ENCODE data around the gene PLEKHO1. TPM values are rescaled to one million over a fixed set of nuclear protein-coding genes. Genes with fewer than 3 reads are reported as not detected.

PLEKHO1 gene
- total RNA-seq (100 to 1,000 TPM in 2 of 5 experiments, 10 to 100 TPM in 3; 64.9 to 111 (median 94.1) TPM), polyA plus RNA-seq (10 to 100 TPM; 33.4 to 33.7 TPM), total RNA-seq (47.7 reads per million, percentile 70 among the genes with 10 or more reads in this experiment)

- peak within 1 kb of the TSS; percentile 89 for H3K4me3 ChIP-seq (ENCODE audit: low read length)
- H3K4me1 ChIP-seq (ENCODE audit: control insufficient read depth in 2 of 2, insufficient read depth in 2 of 2, low read length in 2 of 2): peaks cover 21 to 38% of the 10 kb centered on the region in 2 donors
- H3K36me3 ChIP-seq (ENCODE audit: control insufficient read depth in 2 of 3, insufficient read depth in 3 of 3, low read length in 3 of 3): peaks cover 0 to 11% (median 0%) of the 10 kb centered on the region in 3 experiments
- ChIA-PET CTCF (no interaction called here), POLR2A (interaction anchor here (0.6 to 6.4 kb wide), 28 partner anchors 8 to 1724 kb away, joined by 3 to 82 read pairs (median 4); partner anchors contain the start of genes ANP32E and SF3B4)
- H3K9me3 ChIP-seq (ENCODE audit: control insufficient read depth in 2 of 3, low read length in 3 of 3): no peaks in the 10 kb centered on the region
- ATAC-seq: peak; percentile 86
- Mint-ChIP-seq H3K4me3 (peak within 1 kb of the TSS; percentile 89 to 99 (median 96)), H3K27me3 (peaks cover 0 to 26% (median 0%) of the 10 kb centered on the region in 5 donors), H3K36me3 (peaks cover 0 to 40% (median 16%) of the 10 kb centered on the region in 5 donors), H3K4me1 (peaks cover 42 to 79% (median 74%) of the 10 kb centered on the region in 7 donors), H3K9me3 (peaks cover 0 to 2% (median 0%) of the 10 kb centered on the region in 11 donors), H3K27ac (peak within 1 kb of the TSS; percentile 87 to 99 (median 97))
- intact Hi-C loops (cut with micrococcal nuclease): loop anchor here (1.0 to 2.0 kb wide), 7 partner anchors 15 to 215 kb away; partner anchors contain the start of genes RPRD2 (in 1 of the 2) and VPS45 (in 1 of the 2)
- H3K27ac ChIP-seq (ENCODE audit: low read depth, low read length): peak within 1 kb of the TSS; percentile 77
- H3K27me3 ChIP-seq (ENCODE audit: control insufficient read depth in 2 of 2, insufficient read depth in 2 of 2, low read length in 2 of 2): no peaks in the 10 kb centered on the region
- DNase-seq: peak; percentile 53 to 84 (median 65)
Measured at GRCh38 chr1:150149271-150150132, at the start of gene PLEKHO1. PLEKHO1 (plus strand) TSS chr1:150149916; CDS start chr1:150150258, 342 bp downstream.

DNA sequence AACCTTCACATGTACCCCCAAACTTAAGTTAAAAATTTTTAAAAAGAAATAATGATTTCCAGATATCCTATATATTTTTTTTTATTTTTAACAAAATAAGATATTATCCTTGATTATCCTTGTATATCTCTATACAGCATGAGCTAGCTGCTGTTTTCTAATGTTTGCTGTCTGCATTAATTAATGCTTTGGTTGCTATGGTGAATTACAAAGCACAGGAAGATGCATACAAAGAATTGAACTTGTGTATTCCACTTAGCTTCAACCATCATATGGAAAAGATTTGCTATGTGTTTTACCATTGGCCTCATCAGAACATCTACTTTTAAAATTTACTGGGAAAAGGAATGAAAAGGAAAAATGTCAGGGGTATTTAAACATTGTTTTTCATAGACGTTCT lies 46.7 kb upstream of the PLEKHO1 start:
- Mint-ChIP-seq H3K9me3 (peaks cover 0 to 3% (median 0%) of the 10 kb centered on the region in 11 donors), H3K27ac (peak overlapping the region in 7 of 9 donors; percentile 1 to 92 (median 46)), H3K27me3 (no peaks in the 10 kb centered on the region), H3K4me1 (peaks cover 21 to 74% (median 60%) of the 10 kb centered on the region in 7 donors), H3K4me3 (peak overlapping the region in 1 of 10 donors; percentile 20), H3K36me3 (peaks cover 0 to 49% (median 5%) of the 10 kb centered on the region in 5 donors)
- Histone ChIP-seq H3K4me1 (ENCODE audit: control insufficient read depth in 2 of 2, insufficient read depth in 2 of 2, low read length in 2 of 2) (peaks cover 19 to 28% of the 10 kb centered on the region in 2 donors), H3K27me3 (ENCODE audit: control insufficient read depth in 2 of 2, insufficient read depth in 2 of 2, low read length in 2 of 2) (no peaks in the 10 kb centered on the region), H3K9me3 (ENCODE audit: control insufficient read depth in 2 of 3, low read length in 3 of 3) (no peaks in the 10 kb centered on the region), H3K27ac (ENCODE audit: low read depth, low read length) (no peak overlapping the region), H3K4me3 (ENCODE audit: low read length) (no peak overlapping the region), H3K36me3 (ENCODE audit: control insufficient read depth in 2 of 3, insufficient read depth in 3 of 3, low read length in 3 of 3) (no peaks in the 10 kb centered on the region)
- ATAC-seq: peak; percentile 61
- DNase-seq: peak in 4 of 9 donors; percentile 21 to 48 (median 32)
- CTCF ChIA-PET: interaction anchor here (0.6 to 1.1 kb wide), 5 partner anchors 17 to 84 kb away, joined by 3 to 6 read pairs (median 3); no protein-coding TSS in a partner anchor
- intact Hi-C loops (cut with micrococcal nuclease): no loop called here
- POLR2A ChIA-PET: interaction anchor here (0.6 to 1.1 kb wide), 10 partner anchors 11 to 111 kb away, joined by 3 to 7 read pairs (median 3); partner anchors contain the start of gene PLEKHO1

GRCh38 chr1:150106341-150106740 lies 43.4 kb upstream of the PLEKHO1 start:
- H3K4me3 ChIP-seq (ENCODE audit: low read length): no peak overlapping the region
- DNase-seq (peak in 7 of 9 donors; percentile 29 to 67 (median 56)), ATAC-seq (peak; percentile 85)
- H3K4me1 ChIP-seq (ENCODE audit: control insufficient read depth in 2 of 2, insufficient read depth in 2 of 2, low read length in 2 of 2): peaks cover 36 to 48% of the 10 kb centered on the region in 2 donors
- H3K27me3 ChIP-seq (ENCODE audit: control insufficient read depth in 2 of 2, insufficient read depth in 2 of 2, low read length in 2 of 2): no peaks in the 10 kb centered on the region
- no peaks in the 10 kb centered on the region for H3K36me3 ChIP-seq (ENCODE audit: control insufficient read depth in 2 of 3, insufficient read depth in 3 of 3, low read length in 3 of 3)
- no peaks in the 10 kb centered on the region for H3K9me3 ChIP-seq (ENCODE audit: control insufficient read depth in 2 of 3, low read length in 3 of 3)
- ChIA-PET CTCF (interaction anchor here (0.6 to 1.7 kb wide), 3 partner anchors 11 to 56 kb away, joined by 3 to 6 read pairs (median 3); no protein-coding TSS in a partner anchor), POLR2A (interaction anchor here (0.9 to 1.9 kb wide), 5 partner anchors 12 to 257 kb away, joined by 3 to 7 read pairs (median 3); partner anchors contain the start of genes PLEKHO1 and VPS45)
- peak overlapping the region; percentile 62 for H3K27ac ChIP-seq (ENCODE audit: low read depth, low read length)
- peaks cover 44 to 91% (median 85%) of the 10 kb centered on the region in 7 donors for H3K4me1 Mint-ChIP-seq
- peak overlapping the region; percentile 79 to 96 (median 94) for H3K27ac Mint-ChIP-seq
- no peaks in the 10 kb centered on the region for H3K27me3 Mint-ChIP-seq
- intact Hi-C loops (cut with micrococcal nuclease): loop anchor here in 1 of 2 donors (1.0 to 2.0 kb wide), 4 partner anchors 14 to 42 kb away; partner anchors contain the start of genes PLEKHO1 and VPS45
- H3K36me3 Mint-ChIP-seq: peaks cover 0 to 45% (median 0%) of the 10 kb centered on the region in 5 donors
- peaks cover 0 to 3% (median 0%) of the 10 kb centered on the region in 11 donors for H3K9me3 Mint-ChIP-seq
- H3K4me3 Mint-ChIP-seq: peak overlapping the region; percentile 55 to 86 (median 75)

GRCh38 chr1:150109586-150109985 lies 40.1 kb upstream of the PLEKHO1 start:
- ATAC-seq (peak; percentile 67), DNase-seq (peak in 5 of 9 donors; percentile 13 to 42 (median 39))
- Histone ChIP-seq H3K4me1 (ENCODE audit: control insufficient read depth in 2 of 2, insufficient read depth in 2 of 2, low read length in 2 of 2) (peaks cover 41 to 52% of the 10 kb centered on the region in 2 donors), H3K9me3 (ENCODE audit: control insufficient read depth in 2 of 3, low read length in 3 of 3) (no peaks in the 10 kb centered on the region), H3K36me3 (ENCODE audit: control insufficient read depth in 2 of 3, insufficient read depth in 3 of 3, low read length in 3 of 3) (no peaks in the 10 kb centered on the region), H3K27ac (ENCODE audit: low read depth, low read length) (peak overlapping the region; percentile 57), H3K4me3 (ENCODE audit: low read length) (peak overlapping the region; percentile 44), H3K27me3 (ENCODE audit: control insufficient read depth in 2 of 2, insufficient read depth in 2 of 2, low read length in 2 of 2) (no peaks in the 10 kb centered on the region)
- Mint-ChIP-seq H3K36me3 (peaks cover 0 to 56% (median 9%) of the 10 kb centered on the region in 5 donors), H3K27me3 (no peaks in the 10 kb centered on the region), H3K4me1 (peaks cover 40 to 81% (median 76%) of the 10 kb centered on the region in 7 donors), H3K4me3 (peak overlapping the region; percentile 65 to 87 (median 80)), H3K9me3 (peaks cover 0 to 7% (median 3%) of the 10 kb centered on the region in 11 donors), H3K27ac (peak overlapping the region; percentile 76 to 96 (median 94))
- CTCF ChIA-PET: interaction anchor here (1.7 kb wide), 1 partner anchor 37 kb away, joined by 5 read pairs; no protein-coding TSS in a partner anchor
- intact Hi-C loops (cut with micrococcal nuclease): loop anchor here in 1 of 2 donors (1.0 kb wide), 1 partner anchor 42 kb away; no protein-coding TSS in a partner anchor
- POLR2A ChIA-PET: interaction anchor here (0.7 to 4.6 kb wide), 16 partner anchors 15 to 226 kb away, joined by 3 to 82 read pairs (median 4); partner anchors contain the start of genes PLEKHO1 and VPS45

- ChIA-PET POLR2A (interaction anchor here (0.7 to 4.6 kb wide), 16 partner anchors 12 to 226 kb away, joined by 3 to 82 read pairs (median 4); partner anchors contain the start of genes PLEKHO1 and VPS45), CTCF (interaction anchor here (0.5 to 1.7 kb wide), 2 partner anchors 38 to 113 kb away, joined by 3 to 5 read pairs; no protein-coding TSS in a partner anchor)
- Mint-ChIP-seq H3K9me3 (peaks cover under 1 to 11% (median 4%) of the 10 kb centered on the region in 11 donors), H3K4me1 (peaks cover 40 to 76% (median 72%) of the 10 kb centered on the region in 7 donors), H3K4me3 (peak overlapping the region; percentile 65 to 87 (median 80)), H3K27ac (peak overlapping the region; percentile 56 to 96 (median 94)), H3K36me3 (peaks cover 3 to 56% (median 13%) of the 10 kb centered on the region in 5 donors), H3K27me3 (no peaks in the 10 kb centered on the region)
- Histone ChIP-seq H3K4me1 (ENCODE audit: control insufficient read depth in 2 of 2, insufficient read depth in 2 of 2, low read length in 2 of 2) (peaks cover 41 to 52% of the 10 kb centered on the region in 2 donors), H3K4me3 (ENCODE audit: low read length) (peak overlapping the region; percentile 44), H3K9me3 (ENCODE audit: control insufficient read depth in 2 of 3, low read length in 3 of 3) (no peaks in the 10 kb centered on the region), H3K27ac (ENCODE audit: low read depth, low read length) (peak overlapping the region; percentile 57), H3K27me3 (ENCODE audit: control insufficient read depth in 2 of 2, insufficient read depth in 2 of 2, low read length in 2 of 2) (no peaks in the 10 kb centered on the region), H3K36me3 (ENCODE audit: control insufficient read depth in 2 of 3, insufficient read depth in 3 of 3, low read length in 3 of 3) (no peaks in the 10 kb centered on the region)
- peak; percentile 39 for ATAC-seq
- intact Hi-C loops (cut with micrococcal nuclease): loop anchor here in 1 of 2 donors (1.0 kb wide), 1 partner anchor 39 kb away; the partner anchor contains the start of gene PLEKHO1
- peak in 7 of 9 donors; percentile 10 to 47 (median 38) for DNase-seq
Measured at GRCh38 chr1:150110116-150110515, 39.6 kb upstream of the PLEKHO1 start.

Data from naive thymus-derived CD4-positive, alpha-beta T cell (primary cell).